Measurements from ENCODE around the gene MANF. TPM values are rescaled to one million over a fixed set of nuclear protein-coding genes. Genes with fewer than 3 reads are reported as not detected.
"Not testable (repeated sequence)": the region's sequence is repeated elsewhere in the genome, so short reads cannot be mapped to it uniquely, and the experiment has no call there.

MANF gene
- total RNA-seq, 3 donors from 2014 or later, result 34.2 to 80.6 (median 40.0) TPM

GRCh38 chr3:51386159-51386851, 1.2 kb downstream of the MANF start:
- Histone ChIP-seq H3K4me3 (peak overlapping the region; percentile 70 to 92 (median 90)), H3K27ac (peak overlapping the region; percentile 90 to 97), H3K36me3 (no peaks in the 10 kb centered on the region), H3K27me3 (no peaks in the 10 kb centered on the region), H3K4me1 (peaks cover 9 to 40% of the 10 kb centered on the region in 2 donors), H3K9me3 (no peaks in the 10 kb centered on the region)
- TF ChIP-seq CTCF (IDR thresholded peaks at IDR 0.05) (peak in 1 of 3 donors; percentile 19), POLR2AphosphoS5 (IDR thresholded peaks at IDR 0.05) (no peak), POLR2A (IDR thresholded peaks at IDR 0.05) (no peak)
- intact Hi-C loops (cut with DNase I; ENCODE audit: low total_unique reads), result loop anchor here (5.0 kb wide), 1 partner anchor 774 kb away; the partner anchor contains the start of gene CISH
- no peak for DNase-seq (ENCODE audit: low spot score in 2 of 2)

DNA sequence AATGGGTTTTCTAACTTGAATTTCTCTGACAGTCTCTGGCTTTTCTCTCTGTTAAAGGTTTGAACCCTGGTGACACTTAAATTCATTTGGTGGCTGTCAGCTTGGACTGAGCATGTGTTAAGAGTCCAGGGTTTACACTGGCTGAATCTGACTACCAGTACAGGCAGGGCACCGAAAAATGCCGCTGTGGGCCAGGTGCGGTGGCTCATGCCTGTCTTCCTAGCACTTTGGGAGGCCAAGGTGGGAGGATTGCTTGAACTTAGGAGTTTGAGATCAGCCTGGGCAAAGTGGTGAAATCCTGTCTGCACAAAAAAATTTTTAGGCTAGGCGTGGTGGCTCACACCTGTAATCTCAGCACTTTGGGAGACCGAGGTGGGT, 1.8 kb downstream of the MANF start:
- TF ChIP-seq CTCF (IDR thresholded peaks at IDR 0.05) (no peak), POLR2A (IDR thresholded peaks at IDR 0.05) (no peak), POLR2AphosphoS5 (IDR thresholded peaks at IDR 0.05) (no peak)
- Histone ChIP-seq H3K4me3 (peak overlapping the region in 1 of 3 donors; percentile 92), H3K27me3 (no peaks in the 10 kb centered on the region), H3K36me3 (no peaks in the 10 kb centered on the region), H3K27ac (peak overlapping the region; percentile 90 to 97), H3K4me1 (peaks cover 9 to 40% of the 10 kb centered on the region in 2 donors), H3K9me3 (no peaks in the 10 kb centered on the region)
- DNase-seq (ENCODE audit: low spot score in 2 of 2), result no peak
- intact Hi-C loops (cut with DNase I; ENCODE audit: low total_unique reads), result loop anchor here (5.0 kb wide), 1 partner anchor 775 kb away; the partner anchor contains the start of gene CISH

DNA sequence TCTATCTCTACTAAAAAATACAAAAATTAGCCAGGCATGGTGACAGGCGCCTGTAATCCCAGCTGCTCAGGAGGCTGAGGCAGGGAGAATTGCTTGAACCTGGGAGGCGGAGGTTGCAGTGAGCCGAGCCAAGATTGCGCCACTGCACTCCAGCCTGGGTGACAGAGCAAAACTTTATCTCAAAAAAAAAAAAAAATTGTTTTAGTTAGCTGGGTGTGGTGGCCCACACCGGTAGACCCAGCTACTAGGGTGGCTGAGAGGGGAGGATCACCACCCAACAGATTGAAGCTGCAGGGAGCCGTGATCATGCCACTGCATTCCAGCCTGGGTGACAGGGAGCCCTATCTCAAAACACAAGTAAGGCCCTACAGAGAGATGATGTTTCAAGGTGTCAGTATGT, 2.2 kb downstream of the MANF start:
- not testable (repeated sequence) for H3K36me3 ChIP-seq; DNase-seq (ENCODE audit: low spot score in 2 of 2); H3K9me3 ChIP-seq; H3K27me3 ChIP-seq
- intact Hi-C loops (cut with DNase I; ENCODE audit: low total_unique reads), result loop anchor here (5.0 kb wide), 1 partner anchor 775 kb away; the partner anchor contains the start of gene CISH
- Histone ChIP-seq H3K27ac (peak overlapping the region; percentile 33 to 97), H3K4me3 (peak overlapping the region in 1 of 3 donors; percentile 92), H3K4me1 (peaks cover 9 to 43% of the 10 kb centered on the region in 2 donors)

DNA sequence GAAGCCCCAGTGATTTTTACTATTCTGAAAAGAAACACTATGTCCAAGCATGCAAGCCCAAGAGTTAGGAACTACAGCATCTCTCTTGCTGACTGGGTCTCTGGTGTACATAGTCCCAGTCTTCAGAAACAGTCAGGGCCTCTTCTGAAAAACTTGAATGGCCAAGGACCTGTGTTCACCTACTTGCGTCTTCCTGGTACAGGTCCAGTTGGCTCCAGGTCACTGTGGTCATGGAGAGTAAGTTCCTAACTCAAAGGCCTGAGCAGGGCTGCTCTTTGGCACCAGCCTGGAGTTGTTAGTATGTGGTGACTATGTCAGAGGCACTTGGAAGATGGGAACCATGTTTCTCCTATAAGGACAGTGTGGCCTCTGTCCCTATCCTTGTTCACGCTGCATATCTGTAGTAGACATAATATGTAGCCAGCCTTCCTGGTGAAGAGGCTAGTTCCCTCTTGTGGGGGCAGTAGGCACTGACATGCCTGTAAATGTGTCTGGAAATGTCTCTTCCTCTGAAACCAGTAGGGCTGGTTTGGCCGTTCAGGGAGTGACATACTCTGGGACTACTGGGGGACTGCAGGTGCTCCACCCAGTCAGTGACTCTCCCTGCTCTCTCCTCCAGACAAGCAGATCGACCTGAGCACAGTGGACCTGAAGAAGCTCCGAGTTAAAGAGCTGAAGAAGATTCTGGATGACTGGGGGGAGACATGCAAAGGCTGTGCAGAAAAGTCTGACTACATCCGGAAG, 3.4 kb downstream of the MANF start:
- no peaks in the 10 kb centered on the region for H3K27me3 ChIP-seq
- TF ChIP-seq POLR2A (IDR thresholded peaks at IDR 0.05) (no peak), CTCF (IDR thresholded peaks at IDR 0.05) (peak; percentile 19 to 54 (median 53))
- H3K9me3 ChIP-seq, result no peaks in the 10 kb centered on the region
- DNase-seq (ENCODE audit: low spot score in 2 of 2), result peak in 1 of 2 donors; percentile 63
- no peak overlapping the region for H3K4me3 ChIP-seq
- H3K27ac ChIP-seq, result peak overlapping the region; percentile 33 to 66
- intact Hi-C loops (cut with DNase I; ENCODE audit: low total_unique reads), result loop anchor here (5.0 kb wide), 1 partner anchor 776 kb away; the partner anchor contains the start of gene CISH
- H3K36me3 ChIP-seq, result no peaks in the 10 kb centered on the region
- H3K4me1 ChIP-seq, result peaks cover 9 to 46% of the 10 kb centered on the region in 2 donors

GRCh38 chr3:51389423-51390183, 4.5 kb downstream of the MANF start:
- Histone ChIP-seq H3K4me3 (no peak overlapping the region), H3K9me3 (no peaks in the 10 kb centered on the region), H3K27ac (no peak overlapping the region), H3K36me3 (no peaks in the 10 kb centered on the region), H3K27me3 (no peaks in the 10 kb centered on the region), H3K4me1 (peaks cover 4 to 39% of the 10 kb centered on the region in 2 donors)
- intact Hi-C loops (cut with DNase I; ENCODE audit: low total_unique reads), result loop anchor here (5.0 to 10.0 kb wide), 2 partner anchors 777 to 815 kb away; partner anchors contain the start of gene CISH
- no peak for DNase-seq (ENCODE audit: low spot score in 2 of 2)
- TF ChIP-seq CTCF (IDR thresholded peaks at IDR 0.05), result peak in 2 of 3 donors; percentile 48
- TF ChIP-seq POLR2A (IDR thresholded peaks at IDR 0.05), result no peak
